ENCODE results near the gene PTGER1.

The PTGER1 gene

DNA sequence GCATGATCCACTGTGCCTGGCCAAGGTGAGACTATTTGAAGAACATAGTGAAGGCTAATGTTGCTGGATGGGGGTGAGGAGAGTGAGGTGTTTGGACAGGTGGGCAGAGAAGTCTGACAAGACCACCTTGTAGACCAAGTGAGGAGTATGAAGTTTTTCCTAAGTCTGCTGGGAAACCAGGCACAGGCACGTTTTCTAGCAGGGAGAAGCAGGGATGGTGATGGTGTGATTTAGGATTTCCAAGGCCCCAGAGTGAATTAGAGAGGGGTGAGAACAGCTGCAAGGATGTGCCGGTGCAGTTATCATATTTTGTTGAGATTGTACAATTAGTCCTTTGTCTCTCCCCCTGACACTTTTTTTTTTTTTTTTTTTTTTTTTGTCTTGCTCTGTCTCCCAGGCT lies 47.7 kb downstream of the PTGER1 start:
- DNase-seq = no peak
- in situ Hi-C loops (cut with MboI; ENCODE audit: low pct_unique_long_range_greater_than_20kb, low sequenced_read_pairs) = no loop called here

GRCh38 chr19:14425696-14426138 lies 49.4 kb downstream of the PTGER1 start:
- DNase-seq = no peak
- in situ Hi-C loops (cut with MboI; ENCODE audit: low pct_unique_long_range_greater_than_20kb, low sequenced_read_pairs) = no loop called here

Data from KBM-7 (cell line).